Stimulated activated CD4-positive, alpha-beta T cell treated with anti-CD3 and anti-CD28 coated beads, Interleukin-1b, Interleukin-23, amount 100 ng/mL, for 4 hours (primary cell): ENCODE data around the gene TUBAL3.
"Not testable (repeated sequence)": the region's sequence is repeated elsewhere in the genome, so short reads cannot be mapped to it uniquely, and the experiment has no call there.

Experiments
- DNase-seq, 2 donors: peaks; one replicate each; pipeline ENCODE4 v3.0.0-alpha.2; 2020; ENCODE audit warnings: low read depth in 2 of 2

TUBAL3 gene

DNA sequence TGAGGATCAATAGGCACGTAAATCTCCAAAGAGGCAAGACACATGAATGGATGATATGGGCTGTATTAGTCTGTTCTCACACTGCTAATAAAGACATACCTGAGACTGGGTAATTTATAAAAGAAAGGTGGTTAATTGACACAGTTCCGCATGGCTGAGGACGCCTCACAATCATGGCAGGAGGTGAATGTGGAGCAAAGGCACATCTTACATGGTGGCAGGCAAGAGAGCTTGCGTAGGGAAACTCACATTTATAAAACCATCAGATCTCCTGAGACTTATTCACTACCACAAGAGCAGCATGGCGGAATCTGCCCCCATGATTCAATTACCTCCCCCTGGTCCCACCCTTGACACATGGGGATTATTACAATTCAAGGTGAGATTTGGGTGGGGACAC, 25.4 kb downstream of the TUBAL3 start:
- not testable (repeated sequence) for DNase-seq

DNA sequence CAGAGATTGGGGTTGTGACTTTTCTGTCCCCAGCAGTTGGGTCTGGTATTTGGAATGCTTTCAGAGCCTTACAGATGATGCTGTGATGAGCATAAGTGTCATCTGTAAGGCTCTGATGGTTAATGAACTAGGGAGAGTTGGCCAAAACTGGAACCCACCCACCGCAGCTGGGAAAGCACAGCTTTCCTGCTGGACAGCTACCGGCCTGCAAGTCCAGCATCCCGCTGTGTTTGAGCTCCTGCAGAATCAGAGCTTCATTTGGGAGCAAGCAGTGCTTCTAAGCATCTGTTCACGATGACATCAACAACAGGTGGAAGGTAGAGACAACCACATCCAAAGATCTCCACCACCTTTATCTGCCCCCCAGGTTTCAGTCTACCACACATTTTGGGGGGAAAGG, 28.2 kb downstream of the TUBAL3 start:
- DNase-seq = no peak

DNA sequence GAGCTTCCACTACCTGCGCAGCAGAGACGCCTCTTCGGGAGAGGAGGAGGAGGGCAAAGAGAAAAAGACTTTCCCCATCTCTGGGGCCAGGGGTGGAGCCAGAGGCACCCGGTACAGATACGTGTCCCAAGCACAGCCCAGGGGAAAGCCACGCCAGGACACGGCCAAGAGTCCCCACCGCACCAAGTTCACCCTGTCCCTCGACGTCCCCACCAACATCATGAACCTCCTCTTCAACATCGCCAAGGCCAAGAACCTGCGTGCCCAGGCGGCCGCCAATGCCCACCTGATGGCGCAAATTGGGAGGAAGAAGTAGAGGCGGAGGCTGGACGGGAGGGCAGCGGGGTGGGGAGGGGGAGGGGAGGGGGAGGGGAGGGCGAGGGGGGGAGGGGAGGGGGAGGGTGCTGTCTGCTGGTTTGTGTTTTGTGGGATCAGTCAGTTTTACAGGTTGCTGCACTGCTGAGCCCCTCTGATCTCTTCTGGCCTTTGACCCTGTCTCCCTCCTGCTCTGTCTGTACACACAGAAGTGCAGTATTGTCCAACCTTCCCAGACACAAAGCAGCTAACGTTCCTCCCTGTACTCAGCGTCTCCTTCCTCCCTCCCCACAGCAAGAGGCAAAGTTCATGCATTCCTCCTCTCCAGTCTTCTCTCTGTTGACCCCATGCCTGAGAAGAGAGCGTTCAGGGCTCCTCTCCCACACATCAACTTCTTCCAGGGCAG, 30.6 kb downstream of the TUBAL3 start:
- DNase-seq = no peak

DNA sequence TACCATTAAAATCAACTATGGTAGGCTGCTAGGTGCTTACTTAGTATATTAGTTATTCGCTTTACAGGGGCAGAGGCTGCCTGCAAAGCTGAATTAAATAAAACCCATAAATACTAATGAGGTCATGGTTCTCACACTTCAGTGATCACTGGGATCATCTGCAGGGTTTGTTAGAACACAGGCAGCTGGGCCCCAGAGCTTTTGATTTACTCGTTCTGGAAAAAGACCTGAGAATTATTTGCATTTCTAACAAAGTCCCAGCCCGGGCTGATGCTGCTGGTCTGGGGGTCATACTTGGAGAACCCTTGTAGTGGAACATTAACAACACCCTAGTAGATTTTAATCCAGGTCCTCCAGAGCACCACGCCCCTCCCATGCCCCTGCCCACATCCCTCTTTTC, 31.3 kb downstream of the TUBAL3 start:
- no peak for DNase-seq

DNA sequence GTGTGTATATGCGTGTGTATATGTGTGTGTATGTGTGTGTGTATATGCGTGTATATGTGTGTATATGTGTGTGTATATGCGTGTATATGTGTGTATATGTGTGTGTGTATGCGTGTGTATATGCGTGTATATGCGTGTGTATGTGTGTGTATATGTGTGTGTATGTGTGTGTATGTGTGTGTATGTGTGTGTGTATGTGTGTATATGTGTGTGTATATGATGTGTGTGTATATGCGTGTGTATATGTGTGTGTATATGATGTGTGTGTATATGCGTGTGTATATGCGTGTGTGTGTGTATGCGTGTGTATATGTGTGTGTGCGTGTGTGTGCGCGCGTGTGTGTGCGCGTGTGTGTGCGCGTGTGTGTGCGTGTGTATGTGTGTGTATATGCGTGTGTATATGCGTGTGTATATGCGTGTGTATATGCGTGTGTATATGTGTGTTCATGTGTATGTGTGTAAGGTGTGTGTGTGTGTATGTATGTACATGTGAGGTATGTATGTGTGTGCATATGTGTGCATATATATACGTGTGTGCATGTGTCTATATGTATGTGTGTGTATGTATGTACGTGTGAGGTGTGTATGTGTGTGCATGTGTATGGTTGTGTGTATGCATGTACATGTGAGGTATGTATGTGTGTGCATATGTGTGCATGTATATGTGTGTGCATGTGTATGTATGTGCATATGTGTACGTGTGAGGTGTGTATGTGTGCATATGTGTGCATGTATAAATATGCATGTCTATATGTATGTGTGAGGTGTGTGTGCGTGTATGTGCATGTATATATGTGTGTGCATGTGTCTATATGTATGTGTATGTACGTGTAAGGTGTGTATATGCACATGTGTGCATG, 33.9 kb downstream of the TUBAL3 start:
- no peak for DNase-seq

DNA sequence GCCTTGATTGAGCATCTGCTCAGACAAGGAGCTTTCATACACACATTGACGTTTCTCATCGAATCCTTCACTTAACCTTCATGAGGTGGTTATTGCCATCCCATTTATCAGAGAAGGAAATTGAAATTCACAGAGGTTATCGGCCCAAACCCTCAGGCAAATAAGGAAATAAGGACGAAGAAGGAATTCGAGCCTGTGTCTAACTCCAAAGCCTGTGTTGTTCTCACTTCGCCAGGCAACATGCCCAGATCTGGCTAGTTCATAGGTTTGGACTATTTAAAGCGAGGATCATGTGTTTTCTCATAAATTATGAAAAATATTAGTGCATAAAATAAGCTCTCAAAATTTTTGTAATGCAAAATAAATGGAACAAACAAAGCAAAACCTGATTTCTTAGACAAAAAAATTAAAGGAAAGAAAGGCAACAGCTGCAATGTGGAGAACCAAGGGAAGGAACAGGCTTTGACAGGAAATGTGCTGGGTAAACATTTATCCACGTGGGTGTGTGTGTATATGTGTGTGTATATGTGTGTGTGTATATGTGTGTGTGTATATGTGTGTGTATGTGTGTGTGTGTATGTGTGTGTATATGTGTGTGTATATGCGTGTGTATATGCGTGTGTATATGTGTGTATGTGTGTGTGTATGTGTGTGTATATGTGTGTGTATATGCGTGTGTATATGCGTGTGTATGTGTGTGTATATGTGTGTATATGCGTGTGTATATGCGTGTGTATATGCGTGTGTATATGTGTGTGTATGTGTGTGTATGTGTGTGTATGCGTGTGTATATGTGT, 35.1 kb downstream of the TUBAL3 start:
- no peak for DNase-seq

DNA sequence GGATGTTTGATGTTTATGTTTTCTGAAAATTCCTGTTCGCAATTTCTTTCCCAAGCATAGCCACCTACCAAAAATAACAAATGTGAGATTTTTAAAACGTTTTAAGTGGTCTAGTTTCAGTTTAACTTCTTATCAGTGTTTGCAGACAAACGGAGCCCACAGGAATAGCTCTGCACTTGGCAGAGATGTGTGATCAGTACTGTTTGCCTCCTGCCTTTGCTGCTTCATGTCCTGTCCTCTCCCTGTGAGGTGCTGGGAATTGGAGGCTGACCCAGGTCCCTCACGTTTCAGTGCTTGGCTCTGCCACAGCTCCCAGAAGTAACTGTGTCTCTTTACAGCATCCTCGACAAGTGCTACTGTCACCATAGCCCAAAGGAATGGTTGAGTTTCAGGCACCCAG, 38.7 kb downstream of the TUBAL3 start:
- no peak for DNase-seq

DNA sequence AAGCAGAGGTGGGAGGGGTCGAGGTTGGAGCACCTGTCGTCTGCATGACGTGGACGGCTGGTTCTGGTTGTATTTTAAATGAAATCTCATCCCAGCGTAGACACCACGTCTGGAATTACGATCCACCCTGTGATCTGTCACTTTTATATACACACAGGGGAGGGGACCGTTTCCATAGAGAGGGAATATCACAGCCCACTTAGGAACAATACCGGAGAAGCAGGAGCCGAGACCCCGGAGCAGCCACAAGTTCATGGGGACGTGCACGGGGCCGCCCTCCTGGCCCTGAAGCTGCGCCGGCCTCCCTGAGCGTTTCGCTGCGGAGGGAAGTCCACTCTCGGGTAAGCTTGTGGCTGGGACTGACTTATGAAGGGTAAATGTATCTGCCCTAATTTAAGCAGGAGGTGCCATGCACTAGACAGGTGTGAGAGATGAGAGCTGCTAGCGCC, 39.7 kb downstream of the TUBAL3 start, which contains the start of gene UCN3:
UCN3 (plus strand) TSS at position 77 of the 449 bp plus-strand sequence. CDS start 8,755 bp downstream, outside the sequence.
- no peak for DNase-seq

DNA sequence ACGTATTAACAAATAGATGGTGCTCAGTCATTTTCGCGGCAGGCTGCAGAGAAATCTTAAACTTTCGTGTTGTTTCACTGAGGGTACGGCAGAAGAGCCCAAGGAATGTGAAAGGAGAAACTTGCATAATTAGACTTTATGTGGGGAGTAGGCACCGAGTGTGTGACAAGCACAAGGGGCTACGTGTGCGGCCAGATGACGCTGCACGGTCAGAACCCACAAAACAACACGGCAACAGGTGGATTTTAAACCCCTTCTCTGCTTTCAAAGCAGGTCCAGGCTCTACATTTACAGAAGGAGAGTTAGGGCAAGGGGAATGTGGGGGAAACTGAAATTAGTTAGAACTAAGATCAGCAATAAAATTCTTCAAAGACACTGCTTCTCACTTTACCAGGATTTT, 40.3 kb downstream of the TUBAL3 start:
- DNase-seq = no peak

DNA sequence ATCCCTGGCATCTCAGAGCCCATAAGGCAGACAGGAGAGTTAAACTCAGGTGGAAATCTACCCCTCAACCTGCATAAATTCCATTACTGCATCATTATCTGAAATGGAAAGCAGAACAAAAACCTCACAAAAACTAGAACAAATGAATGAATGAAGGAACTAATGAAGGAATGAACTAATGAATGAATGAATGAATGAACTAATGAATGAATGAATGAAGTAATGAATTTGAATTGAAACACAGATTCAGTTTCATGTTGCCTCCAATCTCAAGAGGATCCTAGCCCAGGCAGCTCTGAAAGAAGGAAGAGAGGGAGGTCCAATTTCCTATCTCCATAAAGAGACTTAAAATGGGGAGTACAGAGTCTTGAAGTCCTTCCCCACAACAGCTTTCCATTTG, 41.8 kb downstream of the TUBAL3 start:
- DNase-seq = no peak

DNA sequence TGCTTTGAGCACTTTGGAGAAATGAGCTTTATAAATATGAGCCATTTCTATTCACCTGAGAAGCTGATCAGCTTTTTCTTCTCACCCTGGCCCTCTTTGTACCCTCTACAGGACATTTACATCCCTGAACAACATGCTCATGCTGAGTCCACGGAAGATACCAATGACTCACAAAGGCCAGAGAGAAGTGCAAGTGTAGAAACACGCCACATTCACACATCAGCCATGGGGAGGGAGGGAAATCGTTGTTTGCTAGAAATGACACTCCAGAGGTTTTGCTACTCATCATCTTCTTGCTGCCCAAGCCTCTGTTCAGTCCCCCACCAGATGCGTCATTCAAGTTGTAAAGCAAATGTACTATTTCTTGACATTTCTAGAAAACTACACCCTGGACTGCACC, 42.7 kb downstream of the TUBAL3 start:
- DNase-seq = no peak

DNA sequence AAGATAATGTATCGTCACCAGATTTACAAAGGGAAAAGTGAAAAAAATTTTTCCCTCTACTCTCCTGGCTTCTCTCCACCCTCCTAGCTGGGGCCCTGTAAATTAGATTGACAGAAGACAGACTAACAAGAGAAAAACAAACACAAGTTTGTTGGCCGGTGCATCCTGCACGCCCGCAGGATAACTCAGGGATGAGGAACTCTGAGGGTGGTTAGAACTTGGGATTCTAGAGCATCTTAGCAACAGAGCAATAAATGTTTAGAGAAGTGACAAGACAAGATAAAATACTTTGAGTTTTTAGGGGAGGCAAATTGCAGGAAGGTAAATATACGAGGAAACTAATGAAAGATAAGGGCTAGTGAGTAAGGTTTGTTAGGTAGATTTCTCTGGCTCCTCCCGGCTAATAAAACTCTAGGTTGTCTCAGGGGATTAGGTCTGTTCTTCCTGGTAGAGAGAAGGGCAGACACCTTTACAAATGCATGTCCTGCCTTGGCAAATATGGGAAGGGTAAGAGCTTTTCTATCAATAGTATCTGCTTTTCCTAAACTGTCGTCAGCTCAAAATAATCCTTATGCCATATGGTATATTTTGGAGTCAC, 44.2 kb downstream of the TUBAL3 start:
- no peak for DNase-seq

DNA sequence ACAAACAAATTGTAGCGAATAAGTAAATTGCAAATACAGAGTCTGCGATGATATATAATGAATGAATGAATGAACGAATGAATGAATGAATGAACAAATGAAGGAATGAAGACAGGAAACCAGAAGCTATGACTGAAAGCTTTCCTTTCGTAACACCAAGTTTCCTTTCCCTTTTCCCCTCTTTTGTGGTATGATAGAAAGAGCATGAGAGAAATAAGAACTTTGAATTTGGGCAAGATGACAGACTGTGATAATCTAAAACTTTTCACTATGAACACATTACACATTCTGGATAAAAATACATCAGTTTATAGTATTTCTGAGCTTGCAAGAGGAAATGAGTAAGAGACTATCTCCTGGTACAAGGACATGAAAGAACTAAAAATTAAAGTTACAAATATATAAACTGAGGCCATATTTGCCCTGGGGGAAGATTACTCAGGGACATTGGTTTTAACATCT, 48.3 kb downstream of the TUBAL3 start:
- no peak for DNase-seq

DNA sequence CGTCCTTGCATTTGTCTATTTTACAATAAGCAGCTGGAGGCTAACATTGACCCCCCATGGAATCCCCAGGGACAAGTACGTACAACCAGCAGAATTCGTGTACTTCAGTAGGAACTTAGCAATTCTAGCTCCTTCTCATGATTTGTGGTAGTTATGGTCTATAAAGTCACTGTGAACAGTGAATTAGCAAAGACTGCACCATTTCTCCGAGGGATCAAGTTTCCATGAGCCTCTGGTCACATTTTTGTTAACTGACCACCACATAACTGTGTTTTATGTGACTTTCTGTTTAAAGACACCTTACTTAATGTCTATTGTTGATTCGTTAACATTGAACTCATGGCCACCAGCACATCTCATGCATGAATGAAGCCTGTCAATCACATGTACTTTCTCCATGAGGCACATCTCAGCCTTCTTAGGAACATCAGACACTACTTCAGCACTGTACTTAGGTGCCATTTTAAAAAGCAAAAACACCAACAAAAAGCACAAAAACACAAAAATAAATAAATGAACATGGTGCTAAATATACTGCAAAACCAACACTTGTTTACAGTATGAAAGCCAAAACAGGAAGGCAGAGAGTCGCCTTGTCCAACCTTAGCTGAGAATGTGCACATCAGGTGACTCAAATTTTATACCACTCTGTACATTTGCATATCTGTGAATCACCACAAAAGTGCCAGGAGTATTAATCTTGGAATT, 48.9 kb downstream of the TUBAL3 start:
- DNase-seq = no peak

DNA sequence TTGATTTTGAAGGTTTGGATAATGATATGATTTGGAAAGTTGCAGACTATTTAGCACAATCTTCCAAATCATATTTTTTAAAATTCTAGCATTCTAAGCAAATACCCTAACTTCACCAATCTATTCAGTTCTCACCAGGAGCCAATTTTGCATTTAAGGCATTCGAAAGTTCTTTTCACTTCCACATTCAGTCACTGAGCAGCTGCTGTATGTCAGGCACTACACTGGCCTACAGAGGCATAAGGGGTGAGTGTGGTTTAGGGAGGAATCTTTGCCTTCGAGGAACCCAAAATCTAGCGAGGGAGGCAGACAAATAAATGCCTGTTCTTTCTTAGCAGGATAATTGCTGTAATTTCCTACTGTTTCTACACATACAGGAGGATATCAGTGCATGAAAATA, 50.6 kb downstream of the TUBAL3 start:
- no peak for DNase-seq

DNA sequence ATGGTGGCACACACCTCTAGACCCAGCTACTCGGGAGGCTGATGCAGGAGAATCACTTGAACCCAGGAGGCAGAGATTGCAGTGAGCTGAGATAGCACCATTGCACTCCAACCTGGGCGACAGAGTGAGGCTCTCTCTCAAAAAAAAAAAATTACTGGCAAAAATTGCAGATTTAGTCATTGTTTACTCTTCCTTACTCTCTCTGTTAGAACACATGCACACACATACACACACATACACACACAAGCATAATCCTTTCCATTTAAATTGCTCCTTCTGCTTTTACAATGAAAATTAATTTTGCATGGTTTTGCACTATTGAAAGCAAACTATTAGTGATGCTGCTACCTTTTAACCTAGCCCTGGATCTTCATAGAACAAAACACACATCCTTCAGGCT, 55.3 kb downstream of the TUBAL3 start:
- no peak for DNase-seq

DNA sequence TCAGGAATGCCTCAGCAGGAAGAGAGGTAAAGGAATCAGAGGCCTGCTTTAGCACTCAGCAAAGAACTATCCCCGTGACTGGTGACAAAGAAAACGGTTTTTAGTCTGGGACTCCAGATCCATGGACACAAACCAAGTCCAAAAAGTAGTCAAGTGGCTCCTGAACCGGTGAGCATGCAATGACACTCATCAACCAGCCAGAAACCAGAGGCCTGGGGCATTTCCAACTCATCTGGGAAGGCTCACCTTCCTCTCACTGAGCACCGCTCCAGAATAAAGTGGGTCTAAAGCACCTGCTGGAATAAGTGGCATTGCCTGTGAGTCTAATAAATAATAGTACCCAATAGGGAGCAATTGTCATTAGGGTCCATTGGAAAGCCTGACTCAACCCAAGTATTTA, 57.7 kb downstream of the TUBAL3 start:
- DNase-seq = no peak

DNA sequence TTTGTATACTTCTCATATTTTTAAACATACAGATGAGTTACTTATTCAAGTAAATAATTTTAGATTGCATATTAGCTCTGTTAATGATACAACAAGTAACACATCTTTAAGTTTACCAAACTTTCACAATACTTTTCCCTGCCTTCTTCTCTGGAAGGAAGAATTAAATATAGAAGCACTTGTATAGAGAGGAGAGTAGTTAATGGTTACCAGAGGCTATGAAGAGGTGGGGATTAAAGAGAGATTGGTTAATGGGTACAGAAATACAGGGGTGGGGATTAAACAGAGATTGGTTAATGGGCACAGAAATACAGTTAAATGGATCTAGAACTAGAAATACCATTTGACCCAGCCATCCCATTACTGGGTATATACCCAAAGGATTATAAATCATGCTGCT, 59.9 kb downstream of the TUBAL3 start:
- no peak for DNase-seq

DNA sequence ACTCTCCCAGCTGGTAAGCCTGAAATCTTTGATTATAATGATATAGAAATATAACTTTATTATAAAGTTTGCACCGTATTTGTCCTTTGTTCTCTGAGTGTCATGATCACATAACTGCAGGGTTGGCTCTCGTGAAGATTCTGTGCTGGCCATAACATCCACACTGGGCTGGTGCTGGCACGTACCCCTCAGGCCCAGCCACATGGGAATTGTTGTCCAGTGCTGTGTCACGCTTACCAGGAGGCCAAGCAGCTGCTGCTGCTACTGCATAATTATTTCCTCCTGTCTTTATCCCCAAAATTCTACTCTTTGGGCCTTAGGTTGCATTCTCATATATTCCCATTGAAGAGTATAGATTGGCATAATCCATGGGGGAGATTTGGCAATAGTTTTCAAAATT, 60.6 kb downstream of the TUBAL3 start:
- no peak for DNase-seq

DNA sequence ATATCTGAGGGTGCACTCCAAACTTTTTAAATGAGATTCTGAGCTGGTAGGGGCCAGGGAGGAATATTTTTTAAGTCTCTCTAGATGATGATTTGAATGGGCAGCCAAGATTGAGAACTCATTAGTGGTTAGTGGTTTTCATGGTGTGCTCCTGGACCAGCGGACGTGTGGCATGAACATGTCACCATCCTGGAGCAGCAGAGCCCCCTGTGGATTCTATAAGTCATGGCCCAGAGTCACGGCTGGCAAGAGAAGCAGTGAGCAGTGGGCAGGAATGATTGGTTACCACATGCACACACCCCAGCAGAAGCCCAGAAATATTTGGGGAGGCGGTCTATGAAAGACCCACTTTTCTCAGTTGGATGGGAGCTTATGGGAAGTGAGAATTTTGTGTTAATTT, 61.1 kb downstream of the TUBAL3 start:
- DNase-seq = no peak
